ENCODE results near the gene CTIF. TPM values are rescaled to one million over a fixed set of nuclear protein-coding genes. Genes with fewer than 3 reads are reported as not detected.

Gene CTIF
- total RNA-seq, 2 experiments from 2014 or later: 6.3 to 6.9 TPM

- CTCF ChIA-PET: interaction anchor here (0.6 kb wide), 1 partner anchor 1859 kb away, joined by 3 read pairs; no protein-coding TSS in a partner anchor
- POLR2A ChIA-PET: no interaction called here
Measured at GRCh38 chr18:48531082-48531403, 7.8 kb upstream of the CTIF start.

GRCh38 chr18:48531908-48532307, 6.9 kb upstream of the CTIF start:
- ChIA-PET CTCF (interaction anchor here (0.6 kb wide), 1 partner anchor 1860 kb away, joined by 3 read pairs; no protein-coding TSS in a partner anchor), POLR2A (no interaction called here)

- CTCF ChIA-PET: no interaction called here
- POLR2A ChIA-PET: no interaction called here
Measured at GRCh38 chr18:48533340-48534070, 5.3 kb upstream of the CTIF start.

GRCh38 chr18:48534364-48534763, 4.5 kb upstream of the CTIF start:
- POLR2A ChIA-PET: no interaction called here
- CTCF ChIA-PET: no interaction called here

- CTCF ChIA-PET: no interaction called here
Measured at GRCh38 chr18:48535956-48536355, 2.9 kb upstream of the CTIF start.

GRCh38 chr18:48536516-48536915, 2.3 kb upstream of the CTIF start:
- ChIA-PET POLR2A (no interaction called here), CTCF (no interaction called here)

More at GRCh38 chr18:48535956-48536355, 2.9 kb upstream of the CTIF start:
- POLR2A ChIA-PET: no interaction called here

- ChIA-PET POLR2A (no interaction called here), CTCF (no interaction called here)
Measured at GRCh38 chr18:48539406-48540250, 797 bp downstream of the CTIF start.

GRCh38 chr18:48540251-48541025, 1.6 kb downstream of the CTIF start:
- POLR2A ChIA-PET: no interaction called here
- CTCF ChIA-PET: no interaction called here

GRCh38 chr18:48541026-48541746, 2.4 kb downstream of the CTIF start:
- ChIA-PET CTCF (no interaction called here), POLR2A (no interaction called here)

- CTCF ChIA-PET: no interaction called here
- POLR2A ChIA-PET: no interaction called here
Measured at GRCh38 chr18:48541747-48542400, 3.0 kb downstream of the CTIF start.

- ChIA-PET CTCF (no interaction called here), POLR2A (no interaction called here)
Measured at GRCh38 chr18:48542513-48543181, 3.8 kb downstream of the CTIF start.

GRCh38 chr18:48543228-48543627, 4.4 kb downstream of the CTIF start:
- CTCF ChIA-PET: no interaction called here
- POLR2A ChIA-PET: no interaction called here

- POLR2A ChIA-PET: no interaction called here
- CTCF ChIA-PET: no interaction called here
Measured at GRCh38 chr18:48544116-48544515, 5.3 kb downstream of the CTIF start.

GRCh38 chr18:48544661-48545415, 6.0 kb downstream of the CTIF start:
- POLR2A ChIA-PET: no interaction called here

GRCh38 chr18:48545757-48546321, 7.0 kb downstream of the CTIF start:
- POLR2A ChIA-PET: no interaction called here
- CTCF ChIA-PET: no interaction called here

More at GRCh38 chr18:48544661-48545415, 6.0 kb downstream of the CTIF start:
- CTCF ChIA-PET: no interaction called here

GRCh38 chr18:48546396-48546795, 7.6 kb downstream of the CTIF start:
- ChIA-PET POLR2A (no interaction called here), CTCF (no interaction called here)

GRCh38 chr18:48547531-48547981, 8.7 kb downstream of the CTIF start:
- POLR2A ChIA-PET: no interaction called here
- CTCF ChIA-PET: interaction anchor here (0.7 kb wide), 1 partner anchor 10 kb away, joined by 3 read pairs; no protein-coding TSS in a partner anchor

Measured in activated CD8-positive, alpha-beta memory T cell treated with anti-CD3 and anti-CD28 coated beads for 36 hours (primary cell).